Right atrium auricular region (tissue), 2 donors: ENCODE measurements around the gene PBX2. TPM values are rescaled to one million over a fixed set of nuclear protein-coding genes. Genes with fewer than 3 reads are reported as not detected.
"Not testable (repeated sequence)": the region's sequence is repeated elsewhere in the genome, so short reads cannot be mapped to it uniquely, and the experiment has no call there.

ENCODE experiments used
- DNase-seq: peaks from one replicate; pipeline ENCODE4 v3.0.0-alpha.2; 2019; ENCODE audit warnings: low spot score
- H3K27ac ChIP-seq, 2 donors: fragments of 200-600 bp; sonication (generic); 1 replicate in 1 of 2; 2 replicates in 1 of 2; pipeline ENCODE4 v1.5.1; 2016 to 2019
- H3K27me3 ChIP-seq, 2 donors: fragments of 200-600 bp; sonication (generic); one replicate each; pipeline versions ENCODE4 v1.5.1 to v1.6.0; 2017 to 2019
- H3K36me3 ChIP-seq: fragments of 200-600 bp; sonication (generic); one replicate; pipeline ENCODE4 v1.5.1; 2016
- H3K4me1 ChIP-seq, 2 donors: fragments of 200-600 bp; sonication (generic); one replicate each; pipeline versions ENCODE4 v1.5.1 to v1.6.0; 2017 to 2019
- H3K4me3 ChIP-seq, 2 donors: fragments of 200-600 bp; sonication (generic); 1 replicate in 1 of 2; 2 replicates in 1 of 2; pipeline ENCODE4 v1.5.1; 2017 to 2019; ENCODE audit warnings: mild to moderate bottlenecking in 1 of 2, moderate library complexity in 1 of 2
- H3K9me3 ChIP-seq, 2 donors: fragments of 200-600 bp; sonication (generic); one replicate each; pipeline ENCODE4 v1.5.1; 2019
- total RNA-seq, 2 donors: library from RNA; depleted of rRNA; stranded (reverse); fragments of >200 nt; gene quantifications; one replicate each; pipeline ENCODE4 v1.1.0, GENCODE V29; 2016
- TF ChIP-seq, protein P1 (sequence below), 2 donors: fragments of 200-600 bp; sonication (generic); IDR thresholded peaks; one replicate each; pipeline ENCODE4 v1.5.1; 2019; ENCODE audit warnings: antibody characterized with exemption in 2 of 2

The PBX2 gene
- total RNA-seq, 2 donors from 2014 or later, result 26.0 to 32.5 TPM

DNA sequence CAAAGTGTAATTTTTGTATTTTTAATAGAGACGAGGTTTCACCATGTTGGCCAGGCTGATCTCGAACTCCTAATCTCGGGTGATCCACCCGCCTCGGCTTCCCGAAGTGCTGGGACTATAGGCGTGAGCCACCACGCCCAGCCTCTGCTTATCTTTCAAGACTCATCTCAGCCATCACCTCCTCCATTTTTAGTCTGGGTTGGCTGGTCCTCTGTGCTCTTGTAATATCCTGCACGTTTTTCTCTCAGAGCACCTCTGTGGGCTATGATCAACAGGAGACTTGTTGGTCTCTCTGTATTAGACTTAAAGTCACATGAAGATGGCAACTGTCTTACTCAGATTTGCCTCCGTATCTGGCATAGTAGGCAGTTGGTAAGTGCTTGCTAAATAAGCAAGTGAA is 26.3 kb upstream of the PBX2 start:
- Histone ChIP-seq H3K4me1 (no peaks in the 10 kb centered on the region), H3K4me3 (no peak overlapping the region), H3K36me3 (no peaks in the 10 kb centered on the region), H3K27ac (no peak overlapping the region), H3K27me3 (no peaks in the 10 kb centered on the region), H3K9me3 (no peaks in the 10 kb centered on the region)
- TF ChIP-seq, protein P1, sequence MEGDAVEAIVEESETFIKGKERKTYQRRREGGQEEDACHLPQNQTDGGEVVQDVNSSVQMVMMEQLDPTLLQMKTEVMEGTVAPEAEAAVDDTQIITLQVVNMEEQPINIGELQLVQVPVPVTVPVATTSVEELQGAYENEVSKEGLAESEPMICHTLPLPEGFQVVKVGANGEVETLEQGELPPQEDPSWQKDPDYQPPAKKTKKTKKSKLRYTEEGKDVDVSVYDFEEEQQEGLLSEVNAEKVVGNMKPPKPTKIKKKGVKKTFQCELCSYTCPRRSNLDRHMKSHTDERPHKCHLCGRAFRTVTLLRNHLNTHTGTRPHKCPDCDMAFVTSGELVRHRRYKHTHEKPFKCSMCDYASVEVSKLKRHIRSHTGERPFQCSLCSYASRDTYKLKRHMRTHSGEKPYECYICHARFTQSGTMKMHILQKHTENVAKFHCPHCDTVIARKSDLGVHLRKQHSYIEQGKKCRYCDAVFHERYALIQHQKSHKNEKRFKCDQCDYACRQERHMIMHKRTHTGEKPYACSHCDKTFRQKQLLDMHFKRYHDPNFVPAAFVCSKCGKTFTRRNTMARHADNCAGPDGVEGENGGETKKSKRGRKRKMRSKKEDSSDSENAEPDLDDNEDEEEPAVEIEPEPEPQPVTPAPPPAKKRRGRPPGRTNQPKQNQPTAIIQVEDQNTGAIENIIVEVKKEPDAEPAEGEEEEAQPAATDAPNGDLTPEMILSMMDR (IDR thresholded peaks at IDR 0.05), result no peak
- no peak for DNase-seq

DNA sequence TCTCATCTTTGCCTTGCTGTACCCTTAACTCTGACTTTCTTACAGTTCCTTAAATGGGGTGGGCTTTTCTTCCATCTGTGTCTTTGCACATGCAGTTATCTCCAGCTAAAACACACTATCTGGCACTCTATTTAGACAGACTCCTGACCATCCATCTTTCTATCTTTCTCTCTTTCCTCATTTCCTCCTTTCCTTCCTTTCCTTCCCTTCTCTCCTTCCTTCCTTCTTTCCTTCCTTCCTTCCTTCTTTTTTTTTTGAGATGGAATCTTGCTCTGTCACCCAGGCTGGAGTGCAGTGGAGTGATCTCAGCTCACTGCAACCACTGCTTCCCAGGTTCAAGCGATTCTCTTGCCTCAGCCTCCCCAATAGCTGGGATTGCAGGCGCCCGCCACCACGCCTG is 25.6 kb upstream of the PBX2 start:
- H3K4me1 ChIP-seq, result no peaks in the 10 kb centered on the region
- TF ChIP-seq, protein P1 (IDR thresholded peaks at IDR 0.05), result no peak
- H3K27me3 ChIP-seq, result no peaks in the 10 kb centered on the region
- H3K9me3 ChIP-seq, result no peaks in the 10 kb centered on the region
- no peaks in the 10 kb centered on the region for H3K36me3 ChIP-seq
- no peak for DNase-seq
- H3K27ac ChIP-seq, result no peak overlapping the region
- no peak overlapping the region for H3K4me3 ChIP-seq

DNA sequence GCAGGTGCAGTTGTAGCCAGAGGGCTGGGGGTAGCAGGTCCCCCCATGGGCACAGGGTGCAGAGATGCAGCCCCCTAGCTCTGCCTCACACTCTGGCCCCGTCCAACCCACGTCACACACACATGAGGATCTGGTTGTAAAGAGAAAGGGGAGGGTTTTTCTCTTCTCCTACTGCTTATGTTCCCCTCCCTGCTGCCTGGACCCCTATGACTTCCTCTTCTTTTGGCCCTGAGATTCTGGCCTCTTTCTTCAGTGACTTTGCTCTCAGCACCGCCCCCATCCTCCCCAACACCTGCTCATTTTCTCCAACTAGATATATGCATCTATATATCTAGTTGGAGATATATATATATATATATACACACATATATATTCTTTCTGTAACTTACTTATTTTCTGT is 24.1 kb upstream of the PBX2 start:
- DNase-seq, result no peak
- H3K4me3 ChIP-seq, result no peak overlapping the region
- no peaks in the 10 kb centered on the region for H3K27me3 ChIP-seq
- H3K27ac ChIP-seq, result no peak overlapping the region
- no peaks in the 10 kb centered on the region for H3K9me3 ChIP-seq
- H3K4me1 ChIP-seq, result no peaks in the 10 kb centered on the region
- H3K36me3 ChIP-seq, result no peaks in the 10 kb centered on the region
- TF ChIP-seq, protein P1 (IDR thresholded peaks at IDR 0.05), result no peak

GRCh38 chr6:32213649-32214048 is 23.6 kb upstream of the PBX2 start:
- Histone ChIP-seq H3K4me3 (no peak overlapping the region), H3K27me3 (no peaks in the 10 kb centered on the region), H3K4me1 (no peaks in the 10 kb centered on the region), H3K9me3 (no peaks in the 10 kb centered on the region), H3K36me3 (no peaks in the 10 kb centered on the region), H3K27ac (no peak overlapping the region)
- no peak for DNase-seq
- TF ChIP-seq, protein P1 (IDR thresholded peaks at IDR 0.05), result no peak

DNA sequence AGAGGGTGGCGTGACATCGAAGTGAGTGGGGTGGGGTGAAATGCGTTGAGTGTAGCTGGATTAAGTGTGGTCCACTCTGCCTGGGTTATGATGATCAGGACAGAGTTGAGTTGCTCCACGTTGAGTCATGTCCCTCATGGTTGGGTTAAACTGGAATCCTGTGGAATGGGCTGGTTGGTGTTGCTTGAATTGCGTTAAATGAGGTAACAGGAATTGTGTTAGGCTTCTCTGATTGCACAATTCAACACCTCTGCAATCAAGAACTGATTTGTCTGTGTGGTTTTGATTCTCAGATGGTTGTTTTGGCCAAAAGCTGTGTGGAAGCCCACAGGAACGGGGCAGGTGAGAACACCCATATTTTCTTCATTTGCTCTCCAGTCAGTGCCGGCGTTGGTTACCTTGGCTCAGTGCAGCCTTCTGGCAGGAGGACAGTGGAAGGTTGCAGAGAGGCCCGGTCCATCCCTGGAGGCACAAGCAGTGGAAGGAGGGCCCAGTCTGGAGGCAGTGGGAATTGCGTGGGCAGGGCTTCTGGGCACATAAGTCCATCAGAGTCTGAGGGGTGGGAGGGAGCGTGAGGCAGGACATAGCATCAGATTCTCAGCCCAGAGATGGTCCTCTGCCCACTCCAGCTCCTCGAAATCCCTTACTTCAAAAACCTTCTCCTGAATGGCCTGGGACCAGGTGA is 22.2 kb upstream of the PBX2 start:
- no peaks in the 10 kb centered on the region for H3K36me3 ChIP-seq
- H3K4me1 ChIP-seq, result no peaks in the 10 kb centered on the region
- H3K27ac ChIP-seq, result no peak overlapping the region
- TF ChIP-seq, protein P1 (IDR thresholded peaks at IDR 0.05), result no peak
- DNase-seq, result no peak
- no peaks in the 10 kb centered on the region for H3K27me3 ChIP-seq
- H3K4me3 ChIP-seq, result no peak overlapping the region
- H3K9me3 ChIP-seq, result no peaks in the 10 kb centered on the region

DNA sequence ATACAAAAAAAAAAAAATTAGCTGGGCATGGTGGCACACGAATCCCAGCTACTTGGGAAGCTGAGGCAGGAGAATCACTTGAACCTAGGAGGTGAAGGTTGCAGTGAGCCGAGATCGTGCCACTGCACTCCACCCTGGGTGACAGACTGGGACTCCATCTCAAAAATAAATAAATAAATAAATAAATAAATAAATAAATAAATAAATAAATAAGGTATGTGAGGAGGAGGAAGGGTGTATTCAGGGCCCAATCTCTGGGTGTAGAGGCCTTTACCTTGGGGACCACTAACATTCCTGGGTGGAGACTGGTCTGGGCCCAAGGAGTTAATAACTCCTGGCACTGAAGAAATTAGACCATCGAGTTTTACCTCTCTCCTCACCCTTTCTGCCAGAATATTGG is 21.4 kb upstream of the PBX2 start:
- H3K4me1 ChIP-seq, DNase-seq, H3K9me3 ChIP-seq, H3K27me3 ChIP-seq, H3K27ac ChIP-seq, H3K4me3 ChIP-seq, H3K36me3 ChIP-seq: not testable (repeated sequence)
